Muscle layer of duodenum (tissue), 2 donors: ENCODE measurements around the gene EPGN.

Source experiments
- H3K27ac ChIP-seq: one replicate; pipeline ENCODE4 v1.7.0; 2013; ENCODE audit warnings: mild to moderate bottlenecking, low read length
- H3K27me3 ChIP-seq: one replicate; pipeline ENCODE4 v1.7.0; 2013; ENCODE audit warnings: low read depth, mild to moderate bottlenecking, control low read depth, low read length
- H3K36me3 ChIP-seq, 2 donors: one replicate each; pipeline ENCODE4 v1.7.0; 2013; ENCODE audit warnings: low read length in 2 of 2, control low read depth in 1 of 2, mild to moderate bottlenecking in 1 of 2; ENCODE audit not compliant: insufficient read depth in 2 of 2, control insufficient read depth in 1 of 2
- H3K4me1 ChIP-seq, 2 donors: one replicate each; pipeline ENCODE4 v1.7.0; 2013; ENCODE audit warnings: low read length in 2 of 2, mild to moderate bottlenecking in 2 of 2, control low read depth in 1 of 2, moderate library complexity in 1 of 2; ENCODE audit not compliant: insufficient read depth in 2 of 2, control insufficient read depth in 1 of 2
- H3K4me3 ChIP-seq, 2 donors: one replicate each; pipeline ENCODE4 v1.7.0; 2013; ENCODE audit warnings: low read length in 2 of 2, low read depth in 1 of 2, mild to moderate bottlenecking in 1 of 2
- H3K9me3 ChIP-seq, 2 donors: one replicate each; pipeline ENCODE4 v1.7.0; 2013; ENCODE audit warnings: low read length in 2 of 2, control low read depth in 1 of 2, mild to moderate bottlenecking in 1 of 2; ENCODE audit not compliant: control insufficient read depth in 1 of 2
- donor health status: healthy.

The EPGN gene

GRCh38 chr4:74344031-74344430, 35.8 kb downstream of the EPGN start:
- H3K9me3 ChIP-seq = peaks cover 0 to 18% of the 10 kb centered on the region in 2 donors
- H3K27ac ChIP-seq = no peak overlapping the region
- H3K27me3 ChIP-seq = no peaks in the 10 kb centered on the region
- H3K36me3 ChIP-seq = no peaks in the 10 kb centered on the region
- H3K4me3 ChIP-seq = no peak overlapping the region
- H3K4me1 ChIP-seq = no peaks in the 10 kb centered on the region

- Histone ChIP-seq H3K27ac (no peak overlapping the region), H3K36me3 (no peaks in the 10 kb centered on the region), H3K27me3 (no peaks in the 10 kb centered on the region), H3K9me3 (no peaks in the 10 kb centered on the region), H3K4me3 (no peak overlapping the region), H3K4me1 (no peaks in the 10 kb centered on the region)
Observed at GRCh38 chr4:74353858-74354257, 45.6 kb downstream of the EPGN start.

GRCh38 chr4:74357965-74358364, 49.7 kb downstream of the EPGN start:
- H3K4me3 ChIP-seq = no peak overlapping the region
- no peaks in the 10 kb centered on the region for H3K4me1 ChIP-seq
- H3K27ac ChIP-seq = no peak overlapping the region
- H3K9me3 ChIP-seq = no peaks in the 10 kb centered on the region
- H3K27me3 ChIP-seq = no peaks in the 10 kb centered on the region
- no peaks in the 10 kb centered on the region for H3K36me3 ChIP-seq

GRCh38 chr4:74361671-74362070, 53.4 kb downstream of the EPGN start:
- no peaks in the 10 kb centered on the region for H3K27me3 ChIP-seq
- no peak overlapping the region for H3K4me3 ChIP-seq

GRCh38 chr4:74362347-74362746, 54.1 kb downstream of the EPGN start:
- Histone ChIP-seq H3K27me3 (no peaks in the 10 kb centered on the region), H3K27ac (no peak overlapping the region), H3K36me3 (no peaks in the 10 kb centered on the region), H3K4me1 (peaks cover 0 to 7% of the 10 kb centered on the region in 2 donors), H3K4me3 (no peak overlapping the region), H3K9me3 (no peaks in the 10 kb centered on the region)

More at GRCh38 chr4:74361671-74362070, 53.4 kb downstream of the EPGN start:
- Histone ChIP-seq H3K4me1 (peaks cover 0 to 7% of the 10 kb centered on the region in 2 donors), H3K27ac (no peak overlapping the region), H3K9me3 (no peaks in the 10 kb centered on the region), H3K36me3 (no peaks in the 10 kb centered on the region)

- H3K36me3 ChIP-seq = no peaks in the 10 kb centered on the region
- no peaks in the 10 kb centered on the region for H3K27me3 ChIP-seq
- peaks cover 0 to 7% of the 10 kb centered on the region in 2 donors for H3K4me1 ChIP-seq
- no peaks in the 10 kb centered on the region for H3K9me3 ChIP-seq
- peak overlapping the region; percentile 58 to 77 for H3K4me3 ChIP-seq
- H3K27ac ChIP-seq = no peak overlapping the region
Observed at GRCh38 chr4:74364256-74364651, 56.0 kb downstream of the EPGN start.

- H3K4me3 ChIP-seq = peak within 1 kb of the TSS; percentile 58 to 77
- H3K36me3 ChIP-seq = no peaks in the 10 kb centered on the region
- peaks cover 0 to 7% of the 10 kb centered on the region in 2 donors for H3K4me1 ChIP-seq
- H3K27ac ChIP-seq = no peak within 1 kb of the TSS
- H3K9me3 ChIP-seq = no peaks in the 10 kb centered on the region
- no peaks in the 10 kb centered on the region for H3K27me3 ChIP-seq
Observed at GRCh38 chr4:74364652-74365491, 56.6 kb downstream of the EPGN start, which contains the start of gene EREG. EREG (plus strand) TSS chr4:74365145; CDS start chr4:74365309, 164 bp downstream.

- H3K4me3 ChIP-seq = peak overlapping the region; percentile 58 to 77
- no peaks in the 10 kb centered on the region for H3K27me3 ChIP-seq
- H3K9me3 ChIP-seq = no peaks in the 10 kb centered on the region
- peaks cover 0 to 7% of the 10 kb centered on the region in 2 donors for H3K4me1 ChIP-seq
- no peak overlapping the region for H3K27ac ChIP-seq
- H3K36me3 ChIP-seq = no peaks in the 10 kb centered on the region
Observed at GRCh38 chr4:74365761-74366160, 57.5 kb downstream of the EPGN start.
